Panc1 (cell line): ENCODE data around the gene DHRS3. TPM values are rescaled to one million over a fixed set of nuclear protein-coding genes. Genes with fewer than 3 reads are reported as not detected.

Source experiments
- ATAC-seq: fragments of 200-7000 bp; cut with Tn5 transposase; 2 replicates; pipeline ENCODE4 v1.9.1; 2020; ENCODE audit warnings: mild to moderate bottlenecking, moderate library complexity
- BruUV-seq: library from RNA; stranded (reverse); fragments of 400-500 nt; replicated peaks from 2 replicates; lab custom pipeline; 2021; lab: Mats Ljungman, UMichigan
- CTCF ChIA-PET: fragments of 300-600 bp; sonication (Branson Sonifier 250); formaldehyde crosslinking; loops from one replicate; lab custom pipeline; 2022; ENCODE audit warnings: antibody characterized with exemption; lab: Charles Lee
- POLR2A ChIA-PET: fragments of 300-600 bp; sonication (Branson Sonifier 250); formaldehyde crosslinking; loops from one replicate; lab custom pipeline; 2022; ENCODE audit warnings: antibody characterized with exemption; lab: Charles Lee
- DNase-seq: peaks from one replicate; pipeline ENCODE4 v3.0.0-alpha.2; 2010; ENCODE audit warnings: low read depth, low spot score
- H3K27ac ChIP-seq: 2 replicates; pipeline ENCODE4 v1.5.1; 2011; ENCODE audit warnings: mild to moderate bottlenecking, low read length, inconsistent platforms
- H3K27me3 ChIP-seq: fragments of 200-500 bp; sonication (Bioruptor generic); 2 replicates; pipeline ENCODE4 v1.6.0; 2014; ENCODE audit warnings: low read length, inconsistent platforms; ENCODE audit not compliant: control insufficient read depth, insufficient read depth
- H3K36me3 ChIP-seq: fragments of 200-500 bp; sonication (Bioruptor generic); 2 replicates; pipeline ENCODE4 v1.5.1; 2014; ENCODE audit warnings: inconsistent platforms, mild to moderate bottlenecking, low read length, moderate library complexity; ENCODE audit not compliant: control insufficient read depth, insufficient read depth
- H3K4me1 ChIP-seq: 2 replicates; pipeline ENCODE4 v1.5.1; 2011; ENCODE audit warnings: inconsistent platforms, mild to moderate bottlenecking, low read length, moderate library complexity; ENCODE audit not compliant: control insufficient read depth, insufficient read depth
- H3K4me3 ChIP-seq, 2 experiments: 2 replicates each; pipeline ENCODE4 v1.5.1; 2011 to 2012; ENCODE audit warnings: low read depth in 2 of 2, low read length in 2 of 2, mild to moderate bottlenecking in 2 of 2, inconsistent platforms in 1 of 2, moderate library complexity in 1 of 2
- H3K9me3 ChIP-seq: fragments of 200-500 bp; sonication (Bioruptor generic); 2 replicates; pipeline ENCODE4 v1.5.1; 2014; ENCODE audit warnings: low read depth, mild to moderate bottlenecking, inconsistent platforms, low read length, moderate library complexity; ENCODE audit not compliant: control insufficient read depth, insufficient read depth
- CTCF ChIP-seq: fragments of 450-650 bp; IDR thresholded peaks from 2 replicates; pipeline ENCODE4 v1.5.1; 2017; ENCODE audit warnings: mild to moderate bottlenecking
- POLR2AphosphoS5 ChIP-seq: IDR thresholded peaks from 2 replicates; pipeline ENCODE4 v1.6.1; 2012; ENCODE audit warnings: mild to moderate bottlenecking, low read depth, low read length, moderate library complexity
- REST ChIP-seq, 2 experiments: IDR thresholded peaks; 2 replicates each; pipeline ENCODE4 v1.6.1; 2011 to 2012; ENCODE audit warnings: low read depth in 2 of 2, control low read depth in 1 of 2, low read length in 1 of 2, mild to moderate bottlenecking in 1 of 2, moderate library complexity in 1 of 2; ENCODE audit not compliant: insufficient read depth in 1 of 2
- SIN3A ChIP-seq: IDR thresholded peaks from 2 replicates; pipeline ENCODE4 v1.6.1; 2012; ENCODE audit warnings: low read depth, mild to moderate bottlenecking, low read length, moderate library complexity, borderline replicate concordance; ENCODE audit not compliant: insufficient read depth
- TCF7L2 ChIP-seq: IDR thresholded peaks from 2 replicates; pipeline ENCODE4 v1.6.1; 2011; ENCODE audit warnings: mild to moderate bottlenecking, low read depth, low read length, inconsistent platforms
- in situ Hi-C: cut with HindIII; loops from 2 replicates; pipeline ENCODE4 v1.10.0; 2016; ENCODE audit warnings: low sequenced_read_pairs, low pct_unique_long_range_greater_than_20kb
- intact Hi-C: fragments of 100-400 bp; cut with micrococcal nuclease; formaldehyde crosslinking; loops from one replicate; pipeline ENCODE4 v1.10.0; 2022; ENCODE audit not compliant: unreplicated experiment
- total RNA-seq: library from RNA; stranded (reverse); gene quantifications from one replicate; pipeline ENCODE4 v1.2.1, GENCODE V29; 2021; ENCODE audit not compliant: unreplicated experiment

The DHRS3 gene
- total RNA-seq, 1 experiment from 2014 or later = 113 TPM

- Histone ChIP-seq H3K27me3 (no peaks in the 10 kb centered on the region), H3K4me3 (no peak overlapping the region), H3K27ac (peak overlapping the region; percentile 91), H3K9me3 (no peaks in the 10 kb centered on the region), H3K36me3 (no peaks in the 10 kb centered on the region), H3K4me1 (peaks cover 46% of the 10 kb centered on the region)
- intact Hi-C loops (no loop called here), in situ Hi-C loops (no loop called here)
- CTCF ChIA-PET = no interaction called here
- DNase-seq = no peak
- TF ChIP-seq TCF7L2 = no peak
- TF ChIP-seq POLR2AphosphoS5 = no peak
- no peak for TF ChIP-seq REST (IDR thresholded peaks at IDR 0.05; ENCODE audit: insufficient read depth in 1 of 2, low read depth in 2 of 2, low read length in 1 of 2)
- TF ChIP-seq CTCF = no peak
- no peak for TF ChIP-seq SIN3A
- no peak for ATAC-seq
- no TSS peak for BruUV-seq
- POLR2A ChIA-PET = no interaction called here
Observed at GRCh38 chr1:12552111-12552888, 65.7 kb downstream of the DHRS3 start.

GRCh38 chr1:12551584-12551983, 66.4 kb downstream of the DHRS3 start:
- ChIA-PET CTCF (interaction anchor here (0.9 kb wide), 1 partner anchor 39 kb away, joined by 3 read pairs; no protein-coding TSS in a partner anchor), POLR2A (no interaction called here)
- DNase-seq (no peak), ATAC-seq (no peak)
- BruUV-seq = no TSS peak
- Histone ChIP-seq H3K4me3 (no peak overlapping the region), H3K27ac (peak overlapping the region; percentile 91), H3K9me3 (no peaks in the 10 kb centered on the region), H3K36me3 (no peaks in the 10 kb centered on the region), H3K27me3 (no peaks in the 10 kb centered on the region), H3K4me1 (peaks cover 46% of the 10 kb centered on the region)
- intact Hi-C loops = no loop called here
- in situ Hi-C loops = no loop called here
- TF ChIP-seq POLR2AphosphoS5 (no peak), TCF7L2 (no peak), SIN3A (no peak), REST (IDR thresholded peaks at IDR 0.05; ENCODE audit: insufficient read depth in 1 of 2, low read depth in 2 of 2, low read length in 1 of 2) (no peak), CTCF (no peak)
